K562 (cell line): ENCODE data around the gene PRSS27. TPM values are rescaled to one million over a fixed set of nuclear protein-coding genes. Genes with fewer than 3 reads are reported as not detected.
A peak's percentile ranks its signal among the peaks of the same experiment; 100 is the strongest.

Experiments used
- CBFB ChIP-seq: sonication (generic); formaldehyde crosslinking; IDR thresholded peaks from 2 replicates; pipeline ENCODE4 v1.4.0; 2020; ENCODE audit warnings: mild to moderate bottlenecking, missing genetic modification reagents
- CCAR2 ChIP-seq: fragments of 200-400 bp; formaldehyde crosslinking; IDR thresholded peaks from 2 replicates; pipeline ENCODE4 v1.6.1; 2017; ENCODE audit warnings: mild to moderate bottlenecking, low read depth, low read length
- CREB1 ChIP-seq, 2 experiments: sonication (generic) in 1 of 2; formaldehyde crosslinking in 1 of 2; IDR thresholded peaks; 2 replicates each; pipeline versions ENCODE4 v1.6.1 to v1.8.0; 2012 to 2022; ENCODE audit warnings: inconsistent platforms in 1 of 2, mild to moderate bottlenecking in 1 of 2, missing genetic modification reagents in 1 of 2, moderate library complexity in 1 of 2
- FOS ChIP-seq: IDR thresholded peaks from 3 replicates; pipeline ENCODE4 v1.6.1; 2011; ENCODE audit not compliant: insufficient read length; ENCODE audit errors: extremely low read depth
- FOSL1 ChIP-seq: fragments of 200-800 bp; sonication (Bioruptor generic); conservative IDR thresholded peaks from 2 replicates; pipeline ENCODE4 v1.6.1; 2016; ENCODE audit warnings: missing genetic modification characterization, missing compliant biosample characterization
- FOXK2 ChIP-seq, 2 experiments: fragments of 450-650 bp; IDR thresholded peaks in 1 of 2; conservative IDR thresholded peaks in 1 of 2; 2 replicates each; pipeline ENCODE4 v1.6.1; 2016; ENCODE audit warnings: low read depth in 2 of 2, mild to moderate bottlenecking in 1 of 2
- FUS ChIP-seq: fragments of 200-400 bp; formaldehyde crosslinking; optimal IDR thresholded peaks from 2 replicates; pipeline ENCODE3; 2017; ENCODE audit warnings: low read depth, low read length
- GTF2E2 ChIP-seq: fragments of 200-800 bp; sonication (Bioruptor generic); IDR thresholded peaks from 2 replicates; pipeline ENCODE4 v1.6.1; 2016; ENCODE audit warnings: missing genetic modification characterization, missing compliant biosample characterization
- MBD1 ChIP-seq: fragments of 250-450 bp; sonication (Bioruptor Pico); IDR thresholded peaks from 2 replicates; pipeline ENCODE4 v1.8.0; 2022; ENCODE audit warnings: inconsistent platforms
- MEF2A ChIP-seq: IDR thresholded peaks from 2 replicates; pipeline ENCODE4 v1.6.1; 2011; ENCODE audit warnings: low read depth, mild to moderate bottlenecking, low read length, moderate library complexity; ENCODE audit not compliant: control insufficient read depth
- MITF ChIP-seq: IDR thresholded peaks from 2 replicates; pipeline ENCODE4 v1.6.1; 2014; ENCODE audit warnings: antibody characterized with exemption
- MLX ChIP-seq, 2 experiments: fragments of 450-650 bp in 1 of 2; sonication (generic) in 1 of 2; formaldehyde crosslinking; conservative IDR thresholded peaks; 2 replicates each; pipeline versions ENCODE4 v1.4.0 to v1.8.1; 2020 to 2022; ENCODE audit warnings: mild to moderate bottlenecking in 1 of 2, missing genetic modification reagents in 1 of 2
- MTA2 ChIP-seq: fragments of 450-650 bp; IDR thresholded peaks from 2 replicates; pipeline ENCODE4 v1.6.1; 2016; ENCODE audit warnings: low read depth
- PHF8 ChIP-seq: fragments of 200-600 bp; sonication (generic); IDR thresholded peaks from 2 replicates; pipeline ENCODE4 v1.6.1; 2012; ENCODE audit warnings: mixed run types, mild to moderate bottlenecking, inconsistent platforms, low read length, moderate library complexity, borderline replicate concordance
- RCOR1 ChIP-seq, 2 experiments: IDR thresholded peaks; 2 replicates each; pipeline ENCODE4 v1.6.1; 2012; ENCODE audit warnings: low read depth in 2 of 2, low read length in 2 of 2, borderline replicate concordance in 1 of 2, improper control_type of control experiment in 1 of 2
- SRSF7 ChIP-seq: fragments of 200-400 bp; formaldehyde crosslinking; optimal IDR thresholded peaks from 2 replicates; pipeline ENCODE3; 2017; ENCODE audit warnings: mild to moderate bottlenecking, low read depth, low read length
- TAL1 ChIP-seq: fragments of 450-650 bp; IDR thresholded peaks from 2 replicates; pipeline ENCODE4 v1.6.1; 2016; ENCODE audit warnings: mild to moderate bottlenecking
- XRCC3 ChIP-seq: fragments of 450-650 bp; IDR thresholded peaks from 2 replicates; pipeline ENCODE4 v1.6.1; 2017; ENCODE audit warnings: mild to moderate bottlenecking, moderate library complexity
- XRCC5 ChIP-seq: fragments of 200-400 bp; formaldehyde crosslinking; IDR thresholded peaks from 2 replicates; pipeline ENCODE4 v1.6.1; 2017; ENCODE audit warnings: low read depth, mild to moderate bottlenecking, low read length
- ZBTB33 ChIP-seq: sonication (generic); formaldehyde crosslinking; IDR thresholded peaks from 2 replicates; pipeline ENCODE4 v1.8.1; 2023; ENCODE audit warnings: mild to moderate bottlenecking, missing genetic modification reagents
- ZEB2 ChIP-seq: fragments of 450-650 bp; IDR thresholded peaks from 2 replicates; pipeline ENCODE4 v1.6.1; 2016
- ZNF23 ChIP-seq: fragments of 250-450 bp; sonication (Bioruptor Pico); IDR thresholded peaks from 2 replicates; pipeline ENCODE4 v1.4.0; 2020; ENCODE audit warnings: mild to moderate bottlenecking
- ZNF668 ChIP-seq: fragments of 250-450 bp; sonication (Bioruptor Pico); IDR thresholded peaks from 2 replicates; pipeline ENCODE4 v1.8.0; 2022; ENCODE audit warnings: mild to moderate bottlenecking, inconsistent platforms
- polyA plus RNA-seq, 8 experiments: library from polyadenylated mRNA; depleted of rRNA in 4 of 8; stranded (reverse) in 5 of 8; unstranded in 3 of 8; fragments of >200 nt; fragmentation: Nextera tagmentation in 2 of 8; fragmentation: Illumina TruSeq in 1 of 8; extraction: Ambion mirVana in 2 of 8; extraction: Trizol in 1 of 8; gene quantifications; 2 replicates each; pipeline versions ENCODE4 v1.2.1 to v1.2.3, GENCODE V29; 2011 to 2014; ENCODE audit warnings: inconsistent platforms in 1 of 8, missing spikeins in 1 of 8
- total RNA-seq, 7 experiments: library from RNA; depleted of rRNA in 6 of 7; stranded (reverse); fragments of >200 nt in 6 of 7; fragmentation: Illumina TruSeq in 2 of 7; extraction: Trizol in 2 of 7; gene quantifications; 2 replicates each; pipeline versions ENCODE4 v1.2.1 to v1.2.3, GENCODE V29; 2011 to 2021; ENCODE audit warnings: low replicate concordance in 1 of 7

PRSS27 gene
- total and polyA plus RNA-seq, 9 of the 15 experiments (the other 6 are each of a cell fraction or from before 2014, with no cell fraction given), result 0.09 to 0.20 (median 0.17) TPM; not detected in 5

- TF ChIP-seq ZBTB33 (CRISPR knock-in tag) (no peak; the same call in 1 of the 2 replicates), MBD1 (no peak), MITF (no peak), MEF2A (no peak), PHF8 (peak; percentile 99), CBFB (0 out of 2 replicates have a peak, but pooled peaks have one; percentile 33), ZEB2 (no peak), CREB1 (IDR thresholded peaks at IDR 0.05) (peak; percentile 87), CREB1 (CRISPR knock-in tag; IDR thresholded peaks at IDR 0.05) (peak; percentile 90), FOSL1 (tag) (peak; percentile 52; the same call in 1 of the 2 replicates), ZNF668 (CRISPR knock-in tag) (peak; percentile 41; the same call in 1 of the 2 replicates), FOS (no peak), GTF2E2 (tag) (peak; percentile 97), FOXK2 (conservative IDR thresholded peaks at IDR 0.05 in 1 of 2, IDR thresholded peaks at IDR 0.05 in 1 of 2; ENCODE audit: low read depth in 2 of 2) (peak in 1 of 2 experiments; percentile 70; a peak in 2 of 4 replicates), RCOR1 (IDR thresholded peaks at IDR 0.05; ENCODE audit: borderline replicate concordance in 1 of 2, low read depth in 2 of 2, low read length in 2 of 2) (no peak), CCAR2 (no peak), ZNF23 (CRISPR knock-in tag) (no peak), SRSF7 (no peak), MLX (CRISPR knock-in tag; conservative IDR thresholded peaks at IDR 0.05) (peak; percentile 5 to 37; a peak in 2 of 4 replicates), FUS (peak; percentile 50), TAL1 (no peak), XRCC5 (no peak), MTA2 (no peak), XRCC3 (no peak)
Measured at GRCh38 chr16:2752035-2752849, 32.2 kb upstream of the PRSS27 start, which contains the start of gene SRRM2 (continued).
